Smooth muscle cell (in vitro differentiated cells): ENCODE data around the gene FGF10. TPM values are rescaled to one million over a fixed set of nuclear protein-coding genes. Genes with fewer than 3 reads are reported as not detected.

ENCODE experiments used
- DNase-seq: peaks from one replicate; lab custom pipeline; 2025; ENCODE audit not compliant: unreplicated experiment; lab: John Stamatoyannopoulos, UW
- H2AFZ ChIP-seq: fragments of 200-600 bp; sonication (generic); 2 replicates; pipeline ENCODE4 v1.6.0; 2016; ENCODE audit warnings: antibody characterized with exemption, low read depth, mild to moderate bottlenecking
- H3F3A ChIP-seq: fragments of 200-600 bp; sonication (generic); 2 replicates; pipeline ENCODE4 v1.6.0; 2017; ENCODE audit warnings: antibody characterized with exemption, low read depth
- H3K27ac ChIP-seq: fragments of 200-600 bp; sonication (generic); 2 replicates; pipeline ENCODE4 v1.5.1; 2016; ENCODE audit warnings: low read depth, mild to moderate bottlenecking
- H3K27me3 ChIP-seq: fragments of 200-600 bp; sonication (generic); 2 replicates; pipeline ENCODE4 v1.6.1; 2016; ENCODE audit warnings: low read depth, mild to moderate bottlenecking
- H3K36me3 ChIP-seq: fragments of 200-600 bp; sonication (generic); 2 replicates; pipeline ENCODE4 v1.5.1; 2016; ENCODE audit warnings: low read depth
- H3K4me1 ChIP-seq: fragments of 200-600 bp; sonication (generic); 2 replicates; pipeline ENCODE4 v1.5.1; 2016; ENCODE audit warnings: low read depth
- H3K4me2 ChIP-seq: fragments of 200-600 bp; sonication (generic); 2 replicates; pipeline ENCODE4 v1.6.0; 2016; ENCODE audit warnings: mild to moderate bottlenecking
- H3K4me3 ChIP-seq: fragments of 200-600 bp; sonication (generic); 2 replicates; pipeline ENCODE4 v1.5.1; 2016; ENCODE audit warnings: mild to moderate bottlenecking
- H3K79me2 ChIP-seq: fragments of 200-600 bp; sonication (generic); 2 replicates; pipeline ENCODE4 v1.6.0; 2016; ENCODE audit warnings: low read depth, mild to moderate bottlenecking
- H3K9ac ChIP-seq: fragments of 200-600 bp; sonication (generic); 2 replicates; pipeline ENCODE4 v1.6.0; 2016; ENCODE audit warnings: low read depth
- H3K9me3 ChIP-seq: fragments of 200-600 bp; sonication (generic); replicated peaks from 2 replicates; pipeline ENCODE4 v1.5.1; 2016; ENCODE audit warnings: low read depth
- H4K20me1 ChIP-seq: fragments of 200-600 bp; sonication (generic); 2 replicates; pipeline ENCODE4 v1.6.0; 2016; ENCODE audit warnings: low read depth
- WGBS: methylation state at CpG from one replicate; pipeline ENCODE4 v1.1.7; 2016; ENCODE audit warnings: low lambda C conversion rate; 5-methylcytosine and 5-hydroxymethylcytosine counted together
- polyA plus RNA-seq: library from polyadenylated mRNA; unstranded; fragments of >200 nt; fragmentation: Nextera tagmentation; extraction: Ambion mirVana; gene quantifications from 2 replicates; pipeline ENCODE4 v1.2.1, GENCODE V29; 2016
- total RNA-seq: library from RNA; depleted of rRNA; stranded (reverse); fragments of >200 nt; gene quantifications from 2 replicates; pipeline ENCODE4 v1.2.3, GENCODE V29; 2014
- TF ChIP-seq, protein P1 (sequence below): fragments of 200-600 bp; sonication (generic); IDR thresholded peaks from 2 replicates; pipeline ENCODE4 v1.5.1; 2017; ENCODE audit warnings: borderline replicate concordance, mild to moderate bottlenecking, antibody characterized with exemption; ENCODE audit not compliant: insufficient read depth, poor library complexity, severe bottlenecking

FGF10 gene
- total and polyA plus RNA-seq, 2 experiments from 2014 or later, result 0.09 TPM; not detected in 1

DNA sequence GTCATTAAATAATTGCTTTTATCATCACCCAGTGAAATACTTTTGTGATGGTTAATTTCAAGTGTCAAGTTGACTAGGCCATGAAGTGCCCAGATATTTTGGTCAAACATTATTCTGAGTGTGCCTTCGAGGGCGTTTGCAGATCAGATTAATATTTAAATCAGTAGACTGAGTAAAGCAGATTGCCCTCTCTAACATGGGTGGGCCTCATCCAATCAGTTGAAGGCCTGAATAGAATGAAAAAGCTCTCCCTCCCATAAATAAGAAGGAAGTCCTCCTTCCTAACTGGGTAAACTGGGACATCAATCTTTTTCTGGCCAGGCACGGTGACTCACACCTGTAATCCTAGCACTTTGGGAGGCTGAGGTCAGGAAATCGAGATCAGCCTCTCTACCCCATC lies 12.4 kb upstream of the FGF10 start:
- no peak overlapping the region for H3K9ac ChIP-seq
- H4K20me1 ChIP-seq, result no peaks in the 10 kb centered on the region
- H2AFZ ChIP-seq, result no peak overlapping the region
- TF ChIP-seq, protein P1, sequence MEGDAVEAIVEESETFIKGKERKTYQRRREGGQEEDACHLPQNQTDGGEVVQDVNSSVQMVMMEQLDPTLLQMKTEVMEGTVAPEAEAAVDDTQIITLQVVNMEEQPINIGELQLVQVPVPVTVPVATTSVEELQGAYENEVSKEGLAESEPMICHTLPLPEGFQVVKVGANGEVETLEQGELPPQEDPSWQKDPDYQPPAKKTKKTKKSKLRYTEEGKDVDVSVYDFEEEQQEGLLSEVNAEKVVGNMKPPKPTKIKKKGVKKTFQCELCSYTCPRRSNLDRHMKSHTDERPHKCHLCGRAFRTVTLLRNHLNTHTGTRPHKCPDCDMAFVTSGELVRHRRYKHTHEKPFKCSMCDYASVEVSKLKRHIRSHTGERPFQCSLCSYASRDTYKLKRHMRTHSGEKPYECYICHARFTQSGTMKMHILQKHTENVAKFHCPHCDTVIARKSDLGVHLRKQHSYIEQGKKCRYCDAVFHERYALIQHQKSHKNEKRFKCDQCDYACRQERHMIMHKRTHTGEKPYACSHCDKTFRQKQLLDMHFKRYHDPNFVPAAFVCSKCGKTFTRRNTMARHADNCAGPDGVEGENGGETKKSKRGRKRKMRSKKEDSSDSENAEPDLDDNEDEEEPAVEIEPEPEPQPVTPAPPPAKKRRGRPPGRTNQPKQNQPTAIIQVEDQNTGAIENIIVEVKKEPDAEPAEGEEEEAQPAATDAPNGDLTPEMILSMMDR, result no peak
- no peak for DNase-seq
- 94% methylated on average over 4 of the region's 4 CpGs for whole genome bisulfite sequencing
- H3K9me3 ChIP-seq, result no peaks in the 10 kb centered on the region
- no peaks in the 10 kb centered on the region for H3K36me3 ChIP-seq
- no peak overlapping the region for H3K27ac ChIP-seq
- no peaks in the 10 kb centered on the region for H3F3A ChIP-seq
- no peaks in the 10 kb centered on the region for H3K4me1 ChIP-seq
- no peak overlapping the region for H3K4me3 ChIP-seq
- H3K4me2 ChIP-seq, result no peak overlapping the region
- H3K27me3 ChIP-seq, result no peaks in the 10 kb centered on the region
- no peaks in the 10 kb centered on the region for H3K79me2 ChIP-seq

DNA sequence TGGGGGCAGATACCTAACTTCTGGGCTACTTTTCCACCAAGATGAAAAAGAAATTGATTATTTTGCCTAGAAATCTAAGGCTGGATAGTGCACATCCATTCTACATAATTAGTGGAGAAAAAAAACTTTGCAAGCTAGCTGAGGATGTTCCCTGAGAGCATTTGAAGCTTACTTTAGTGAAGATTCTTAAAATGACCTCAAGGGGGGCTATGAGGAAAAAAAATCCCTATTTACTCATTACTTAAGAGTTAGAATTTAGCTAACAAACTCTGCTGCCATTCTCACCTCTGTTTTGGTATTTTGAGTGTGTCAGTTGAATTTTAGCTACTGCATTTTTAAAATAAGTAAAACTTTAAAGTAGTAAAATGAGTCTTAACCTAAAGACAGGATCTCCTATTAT lies 9.2 kb upstream of the FGF10 start:
- H3K36me3 ChIP-seq, result no peaks in the 10 kb centered on the region
- H3K4me2 ChIP-seq, result no peak overlapping the region
- H3K4me1 ChIP-seq, result no peaks in the 10 kb centered on the region
- TF ChIP-seq, protein P1, result no peak
- no peaks in the 10 kb centered on the region for H3K27me3 ChIP-seq
- H3K79me2 ChIP-seq, result no peaks in the 10 kb centered on the region
- no peak for DNase-seq
- H4K20me1 ChIP-seq, result no peaks in the 10 kb centered on the region
- H3K27ac ChIP-seq, result no peak overlapping the region
- no peak overlapping the region for H2AFZ ChIP-seq
- no peak overlapping the region for H3K9ac ChIP-seq
- H3F3A ChIP-seq, result no peaks in the 10 kb centered on the region
- no peaks in the 10 kb centered on the region for H3K9me3 ChIP-seq
- no peak overlapping the region for H3K4me3 ChIP-seq

DNA sequence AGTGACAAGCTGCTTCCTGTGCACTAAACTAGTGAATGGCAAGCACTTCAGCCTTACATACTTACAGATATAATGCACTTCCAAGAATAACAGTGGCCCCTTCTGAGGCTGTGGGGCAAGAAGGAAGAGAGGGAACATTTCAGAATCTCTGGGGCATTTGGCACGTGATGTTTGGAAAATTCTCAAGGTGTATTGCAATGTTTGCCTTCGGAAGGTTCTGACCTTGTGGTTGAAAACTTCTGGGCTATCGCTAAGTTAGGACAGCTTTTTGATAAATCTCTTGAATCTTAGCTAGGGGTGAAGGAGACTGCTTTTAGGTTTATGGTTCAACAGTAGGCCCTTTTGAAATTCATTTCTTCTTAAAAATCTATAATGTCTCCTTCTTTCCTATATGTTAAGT lies 7.1 kb upstream of the FGF10 start:
- H3K27me3 ChIP-seq, result peaks cover 19% of the 10 kb centered on the region
- H3K36me3 ChIP-seq, result no peaks in the 10 kb centered on the region
- H3K79me2 ChIP-seq, result no peaks in the 10 kb centered on the region
- no peak overlapping the region for H3K4me2 ChIP-seq
- no peak overlapping the region for H3K27ac ChIP-seq
- H2AFZ ChIP-seq, result no peak overlapping the region
- TF ChIP-seq, protein P1, result no peak
- H3K4me1 ChIP-seq, result no peaks in the 10 kb centered on the region
- H4K20me1 ChIP-seq, result no peaks in the 10 kb centered on the region
- no peak for DNase-seq
- 95% methylated on average over 3 of the region's 3 CpGs for WGBS
- H3K9me3 ChIP-seq, result no peaks in the 10 kb centered on the region
- no peak overlapping the region for H3K4me3 ChIP-seq
- H3K9ac ChIP-seq, result no peak overlapping the region
- no peaks in the 10 kb centered on the region for H3F3A ChIP-seq

DNA sequence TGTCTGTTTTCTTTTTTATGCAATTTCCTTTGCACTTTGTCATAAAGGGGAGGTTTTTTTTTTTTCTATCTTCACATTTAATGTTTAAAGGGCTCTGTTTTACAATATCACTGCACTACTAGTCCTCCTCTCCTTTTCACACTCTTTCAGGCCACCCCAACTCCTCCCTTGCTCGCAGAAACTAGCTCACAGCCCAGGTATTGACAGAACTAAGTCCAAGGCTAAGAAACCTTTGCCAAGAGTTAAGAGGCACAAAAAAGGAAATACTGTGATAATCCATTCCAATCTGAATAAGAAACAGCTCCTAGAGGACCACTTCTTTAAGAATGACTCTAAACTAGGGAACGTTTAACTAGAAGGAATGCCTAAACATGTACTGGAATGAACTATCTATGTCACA lies 1.1 kb upstream of the FGF10 start:
- peak overlapping the region; percentile 80 for H2AFZ ChIP-seq
- H3K4me2 ChIP-seq, result peak overlapping the region; percentile 98
- H3K79me2 ChIP-seq, result no peaks in the 10 kb centered on the region
- H3K4me3 ChIP-seq, result peak overlapping the region; percentile 62
- H3K27ac ChIP-seq, result no peak overlapping the region
- no peaks in the 10 kb centered on the region for H4K20me1 ChIP-seq
- no peaks in the 10 kb centered on the region for H3K9me3 ChIP-seq
- TF ChIP-seq, protein P1, result no peak
- no peaks in the 10 kb centered on the region for H3F3A ChIP-seq
- H3K9ac ChIP-seq, result no peak overlapping the region
- H3K27me3 ChIP-seq, result peaks cover 77% of the 10 kb centered on the region
- peaks cover 17% of the 10 kb centered on the region for H3K4me1 ChIP-seq
- H3K36me3 ChIP-seq, result no peaks in the 10 kb centered on the region
- 36% methylated on average over 2 of the region's 2 CpGs for WGBS
- no peak for DNase-seq
